HepG2 (cell line): Measurements from ENCODE around the gene JSRP1. TPM values are rescaled to one million over a fixed set of nuclear protein-coding genes. Genes with fewer than 3 reads are reported as not detected.

Source experiments
- ELF3 ChIP-seq: IDR thresholded peaks from 2 replicates; pipeline ENCODE4 v1.6.1; 2016; ENCODE audit warnings: missing genetic modification reagents, missing compliant biosample characterization
- FOXJ3 ChIP-seq: sonication (generic); formaldehyde crosslinking; IDR thresholded peaks from 2 replicates; pipeline ENCODE4 v1.4.0; 2020; ENCODE audit warnings: missing genetic modification reagents, mild to moderate bottlenecking, borderline replicate concordance
- HOXA7 ChIP-seq: sonication (generic); formaldehyde crosslinking; IDR thresholded peaks from 2 replicates; pipeline ENCODE4 v1.8.1; 2022; ENCODE audit warnings: mild to moderate bottlenecking, missing genetic modification reagents, moderate library complexity
- MLLT10 ChIP-seq: sonication (generic); formaldehyde crosslinking; IDR thresholded peaks from 2 replicates; pipeline ENCODE4 v1.4.0; 2020; ENCODE audit warnings: missing genetic modification reagents
- NFYC ChIP-seq: IDR thresholded peaks from 2 replicates; pipeline ENCODE4 v1.6.1; 2016; ENCODE audit warnings: missing genetic modification reagents, missing compliant biosample characterization
- NR2F6 ChIP-seq, 2 experiments: IDR thresholded peaks; 2 replicates each; pipeline ENCODE4 v1.6.1; 2016; ENCODE audit warnings: antibody characterized with exemption in 1 of 2, mild to moderate bottlenecking in 1 of 2
- SIX1 ChIP-seq: sonication (generic); formaldehyde crosslinking; IDR thresholded peaks from 2 replicates; pipeline ENCODE4 v1.4.0; 2020; ENCODE audit warnings: missing genetic modification reagents, borderline replicate concordance
- SRY ChIP-seq: sonication (generic); formaldehyde crosslinking; IDR thresholded peaks from 2 replicates; pipeline ENCODE4 v1.8.0; 2022; ENCODE audit warnings: mild to moderate bottlenecking, missing genetic modification reagents
- TRIM24 ChIP-seq: sonication (generic); formaldehyde crosslinking; IDR thresholded peaks from 2 replicates; pipeline ENCODE4 v1.8.0; 2022; ENCODE audit warnings: mild to moderate bottlenecking, missing genetic modification reagents
- ZIK1 ChIP-seq: sonication (generic); formaldehyde crosslinking; IDR thresholded peaks from 2 replicates; pipeline ENCODE4 v1.5.0; 2020; ENCODE audit warnings: mild to moderate bottlenecking, low read depth, missing genetic modification reagents, borderline replicate concordance
- ZMYM4 ChIP-seq: sonication (generic); formaldehyde crosslinking; IDR thresholded peaks from 2 replicates; pipeline ENCODE4 v1.8.1; 2023; ENCODE audit warnings: mild to moderate bottlenecking, missing genetic modification reagents
- ZNF136 ChIP-seq: sonication (generic); formaldehyde crosslinking; IDR thresholded peaks from 2 replicates; pipeline ENCODE4 v1.8.1; 2022; ENCODE audit warnings: low read depth, mild to moderate bottlenecking, moderate library complexity, missing genetic modification reagents
- ZNF407 ChIP-seq: sonication (generic); formaldehyde crosslinking; IDR thresholded peaks from one replicate; pipeline ENCODE4 v1.5.1; 2020; ENCODE audit warnings: mild to moderate bottlenecking, missing genetic modification reagents; ENCODE audit errors: not compliant biosample characterization
- polyA plus RNA-seq, 8 experiments: library from polyadenylated mRNA; depleted of rRNA in 3 of 8; stranded (reverse) in 7 of 8; unstranded in 1 of 8; fragments of >200 nt; fragmentation: Illumina TruSeq in 4 of 8; extraction: Trizol in 4 of 8; gene quantifications; 2 replicates each; pipeline versions ENCODE4 v1.2.1 to v1.2.3, GENCODE V29; 2011 to 2016; ENCODE audit warnings: low read depth in 4 of 8, missing spikeins in 1 of 8, mixed read lengths in 1 of 8; ENCODE audit not compliant: insufficient read depth in 1 of 8
- total RNA-seq, 5 experiments: library from RNA; depleted of rRNA; stranded (reverse); fragments of >200 nt; fragmentation: Illumina TruSeq; extraction: Trizol; gene quantifications; 2 replicates each; pipeline ENCODE4 v1.2.3, GENCODE V29; 2016; ENCODE audit warnings: low read depth in 1 of 5
- TF ChIP-seq, protein P1 (sequence below): sonication (generic); formaldehyde crosslinking; IDR thresholded peaks from 2 replicates; pipeline ENCODE4 v1.4.0; 2020; ENCODE audit warnings: missing genetic modification reagents
- TF ChIP-seq, protein P2 (sequence below): sonication (generic); formaldehyde crosslinking; IDR thresholded peaks from 2 replicates; pipeline ENCODE4 v1.5.0; 2020; ENCODE audit warnings: mild to moderate bottlenecking, missing genetic modification reagents

JSRP1 gene
- total and polyA plus RNA-seq, 2 of the 13 experiments (the other 11 are each of a cell fraction or from before 2014, with no cell fraction given) = 0.16 to 0.38 TPM

- TF ChIP-seq ZNF407 (CRISPR knock-in tag) (peak; percentile 87), HOXA7 (CRISPR knock-in tag) (no peak; the same call in 1 of the 2 replicates), ZNF136 (peak; percentile 93), NFYC (CRISPR knock-in tag) (peak; percentile 54), ELF3 (peak; percentile 25; the same call in 1 of the 2 replicates), FOXJ3 (CRISPR knock-in tag) (peak; percentile 74; the same call in 1 of the 2 replicates), MLLT10 (no peak), ZIK1 (CRISPR knock-in tag) (peak; percentile 99), SRY (CRISPR knock-in tag) (peak; percentile 81), TRIM24 (CRISPR knock-in tag) (no peak), SIX1 (CRISPR knock-in tag) (0 out of 2 replicates have a peak, but pooled peaks have one; percentile 22), ZMYM4 (CRISPR knock-in tag) (peak; percentile 84), NR2F6 (IDR thresholded peaks at IDR 0.05) (no peak), NR2F6 (CRISPR knock-in tag; IDR thresholded peaks at IDR 0.05) (peak; percentile 56)
- TF ChIP-seq, protein P1, sequence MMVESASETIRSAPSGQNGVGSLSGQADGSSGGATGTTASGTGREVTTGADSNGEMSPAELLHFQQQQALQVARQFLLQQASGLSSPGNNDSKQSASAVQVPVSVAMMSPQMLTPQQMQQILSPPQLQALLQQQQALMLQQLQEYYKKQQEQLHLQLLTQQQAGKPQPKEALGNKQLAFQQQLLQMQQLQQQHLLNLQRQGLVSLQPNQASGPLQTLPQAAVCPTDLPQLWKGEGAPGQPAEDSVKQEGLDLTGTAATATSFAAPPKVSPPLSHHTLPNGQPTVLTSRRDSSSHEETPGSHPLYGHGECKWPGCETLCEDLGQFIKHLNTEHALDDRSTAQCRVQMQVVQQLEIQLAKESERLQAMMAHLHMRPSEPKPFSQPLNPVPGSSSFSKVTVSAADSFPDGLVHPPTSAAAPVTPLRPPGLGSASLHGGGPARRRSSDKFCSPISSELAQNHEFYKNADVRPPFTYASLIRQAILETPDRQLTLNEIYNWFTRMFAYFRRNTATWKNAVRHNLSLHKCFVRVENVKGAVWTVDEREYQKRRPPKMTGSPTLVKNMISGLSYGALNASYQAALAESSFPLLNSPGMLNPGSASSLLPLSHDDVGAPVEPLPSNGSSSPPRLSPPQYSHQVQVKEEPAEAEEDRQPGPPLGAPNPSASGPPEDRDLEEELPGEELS (CRISPR knock-in tag) = peak; percentile 32; the same call in 1 of the 2 replicates
- TF ChIP-seq, protein P2, sequence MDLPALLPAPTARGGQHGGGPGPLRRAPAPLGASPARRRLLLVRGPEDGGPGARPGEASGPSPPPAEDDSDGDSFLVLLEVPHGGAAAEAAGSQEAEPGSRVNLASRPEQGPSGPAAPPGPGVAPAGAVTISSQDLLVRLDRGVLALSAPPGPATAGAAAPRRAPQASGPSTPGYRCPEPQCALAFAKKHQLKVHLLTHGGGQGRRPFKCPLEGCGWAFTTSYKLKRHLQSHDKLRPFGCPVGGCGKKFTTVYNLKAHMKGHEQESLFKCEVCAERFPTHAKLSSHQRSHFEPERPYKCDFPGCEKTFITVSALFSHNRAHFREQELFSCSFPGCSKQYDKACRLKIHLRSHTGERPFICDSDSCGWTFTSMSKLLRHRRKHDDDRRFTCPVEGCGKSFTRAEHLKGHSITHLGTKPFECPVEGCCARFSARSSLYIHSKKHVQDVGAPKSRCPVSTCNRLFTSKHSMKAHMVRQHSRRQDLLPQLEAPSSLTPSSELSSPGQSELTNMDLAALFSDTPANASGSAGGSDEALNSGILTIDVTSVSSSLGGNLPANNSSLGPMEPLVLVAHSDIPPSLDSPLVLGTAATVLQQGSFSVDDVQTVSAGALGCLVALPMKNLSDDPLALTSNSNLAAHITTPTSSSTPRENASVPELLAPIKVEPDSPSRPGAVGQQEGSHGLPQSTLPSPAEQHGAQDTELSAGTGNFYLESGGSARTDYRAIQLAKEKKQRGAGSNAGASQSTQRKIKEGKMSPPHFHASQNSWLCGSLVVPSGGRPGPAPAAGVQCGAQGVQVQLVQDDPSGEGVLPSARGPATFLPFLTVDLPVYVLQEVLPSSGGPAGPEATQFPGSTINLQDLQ = no peak
Observed at GRCh38 chr19:2236314-2237050, 19.7 kb downstream of the JSRP1 start, which contains the start of the genes PLEKHJ1 and SF3A2 (continued).
